HG03045 (cell line): Measurements from ENCODE around the gene COMMD9.

Experiments
- ATAC-seq: cut with Tn5 transposase; IDR thresholded peaks from one replicate; pipeline ENCODE4 v1.9.1; 2021; ENCODE audit warnings: mild to moderate bottlenecking, moderate library complexity; ENCODE audit not compliant: unreplicated experiment

The COMMD9 gene

DNA sequence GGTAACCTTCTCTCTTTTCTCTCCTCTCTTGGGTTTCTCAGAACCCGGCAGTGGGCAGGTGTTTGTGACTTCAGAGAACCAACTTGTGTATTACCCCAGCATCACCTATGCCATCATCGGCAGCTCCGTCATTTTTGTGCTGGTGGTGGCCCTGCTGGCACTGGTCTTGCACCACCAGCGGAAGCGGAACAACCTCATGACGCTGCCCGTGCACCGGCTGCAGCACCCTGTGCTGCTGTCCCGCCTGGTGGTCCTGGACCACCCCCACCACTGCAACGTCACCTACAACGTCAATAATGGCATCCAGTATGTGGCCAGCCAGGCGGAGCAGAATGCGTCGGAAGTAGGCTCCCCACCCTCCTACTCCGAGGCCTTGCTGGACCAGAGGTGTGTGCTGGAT, 62.2 kb downstream of the COMMD9 start:
- no peak for ATAC-seq

DNA sequence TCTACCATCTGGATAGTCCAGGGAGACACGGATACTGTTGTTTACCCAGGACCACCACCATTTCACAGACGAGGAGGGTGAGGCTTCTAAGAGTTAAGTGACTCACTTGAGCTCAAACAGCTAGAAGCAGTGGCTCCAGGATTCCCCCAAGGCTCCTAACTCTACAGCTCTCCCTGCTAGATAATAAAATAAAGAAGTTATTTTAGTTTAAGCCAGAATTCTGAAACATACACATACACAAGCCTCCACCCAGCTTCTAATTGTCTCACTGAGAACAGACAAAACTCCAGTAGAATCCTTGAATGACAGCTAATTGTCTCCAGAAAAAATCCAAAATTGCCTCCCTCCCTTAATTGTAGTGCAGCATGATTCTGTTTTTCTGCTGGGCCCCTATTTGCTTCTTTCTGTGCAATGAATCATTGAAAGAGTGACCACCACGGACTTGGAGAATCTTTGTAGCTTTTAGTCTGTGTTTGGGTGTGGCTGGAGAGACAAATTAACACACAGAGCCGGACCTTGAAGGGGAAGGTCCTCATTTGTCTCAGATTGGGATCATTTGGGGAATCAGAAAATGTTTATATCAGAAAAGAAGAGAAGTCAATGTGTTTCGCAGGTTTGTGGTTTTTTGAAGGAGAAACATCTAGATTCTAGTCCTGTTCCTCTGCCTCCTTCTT, 64.9 kb downstream of the COMMD9 start:
- no peak for ATAC-seq

DNA sequence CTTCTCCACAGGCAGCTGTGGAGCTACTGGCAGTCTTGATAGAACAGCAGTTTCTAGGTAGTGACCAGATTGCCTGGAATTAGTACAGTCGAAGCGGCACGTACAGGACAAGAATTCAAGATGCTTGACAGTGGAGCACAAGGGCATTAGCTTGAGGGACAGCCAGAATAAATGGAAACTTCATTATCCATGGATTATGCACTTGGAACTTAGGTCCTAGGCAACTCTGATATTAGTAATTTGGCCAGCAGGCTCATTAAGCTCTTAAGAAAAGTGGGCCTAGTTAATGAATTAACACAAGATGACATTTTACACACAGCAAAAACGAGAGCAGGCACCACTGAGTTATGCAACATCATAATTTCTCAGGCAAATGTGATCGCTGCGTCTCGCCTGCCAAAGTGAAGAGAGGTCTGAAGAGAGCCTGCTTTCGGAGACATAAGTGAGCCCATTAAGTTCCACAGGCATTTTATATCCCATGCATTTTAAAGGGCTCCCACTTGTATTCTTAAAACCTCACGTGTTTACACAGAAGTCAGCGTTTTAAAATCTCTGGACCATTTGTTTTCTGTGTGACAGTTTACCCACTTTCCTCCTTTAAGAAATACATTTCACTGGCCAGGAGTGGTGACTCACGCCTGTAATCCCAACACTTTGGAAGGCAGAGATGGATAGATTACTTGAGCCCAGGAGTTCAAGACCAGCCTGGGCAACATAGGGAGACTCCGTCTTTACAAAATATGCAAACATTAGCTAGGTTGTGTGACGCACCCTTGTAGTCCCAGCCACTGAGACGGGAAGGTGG, 66.2 kb downstream of the COMMD9 start:
- no peak for ATAC-seq
